ENCODE measurements around the gene SLC25A26.

Gene SLC25A26

GRCh38 chr3:66399529-66400232 is 178.9 kb downstream of the SLC25A26 start:
- DNase-seq = no peak

GRCh38 chr3:66400411-66401156 is 179.8 kb downstream of the SLC25A26 start:
- DNase-seq = no peak

- DNase-seq = no peak
These were observed 180.4 kb downstream of the SLC25A26 start for GRCh38 chr3:66401157-66401550.

- no peak for DNase-seq
These were observed 181.1 kb downstream of the SLC25A26 start for GRCh38 chr3:66401675-66402491.

- DNase-seq = no peak
These were observed 181.9 kb downstream of the SLC25A26 start for GRCh38 chr3:66402596-66403290.

- no peak for DNase-seq
These were observed 182.7 kb downstream of the SLC25A26 start for GRCh38 chr3:66403323-66403990.

- DNase-seq = no peak
These were observed 183.4 kb downstream of the SLC25A26 start for GRCh38 chr3:66404197-66404596.

GRCh38 chr3:66404903-66405700 is 184.3 kb downstream of the SLC25A26 start:
- no peak for DNase-seq

GRCh38 chr3:66405701-66406091 is 184.9 kb downstream of the SLC25A26 start:
- DNase-seq = no peak

GRCh38 chr3:66406163-66406562 is 185.4 kb downstream of the SLC25A26 start:
- no peak for DNase-seq

- DNase-seq = no peak
These were observed 186.2 kb downstream of the SLC25A26 start for GRCh38 chr3:66406831-66407610.

GRCh38 chr3:66407611-66408218 is 186.9 kb downstream of the SLC25A26 start:
- peak; percentile 78 for DNase-seq

GRCh38 chr3:66409771-66410754 is 189.3 kb downstream of the SLC25A26 start:
- no peak for DNase-seq

- DNase-seq = no peak
These were observed 190.2 kb downstream of the SLC25A26 start for GRCh38 chr3:66410976-66411375.

- DNase-seq = no peak
These were observed 190.7 kb downstream of the SLC25A26 start for GRCh38 chr3:66411474-66411873.

GRCh38 chr3:66411961-66412887 is 191.4 kb downstream of the SLC25A26 start:
- no peak for DNase-seq

- no peak for DNase-seq
These were observed 192.4 kb downstream of the SLC25A26 start for GRCh38 chr3:66413151-66413751.
